A673 (cell line): ENCODE data around the gene ARFGEF2. TPM values are rescaled to one million over a fixed set of nuclear protein-coding genes. Genes with fewer than 3 reads are reported as not detected.
A peak's percentile ranks its signal among the peaks of the same experiment; 100 is the strongest.

Experiments
- BruUV-seq: library from RNA; stranded (reverse); fragments of 400-500 nt; replicated peaks from 2 replicates; lab custom pipeline; 2021; lab: Mats Ljungman, UMichigan
- CTCF ChIA-PET: fragments of 300-600 bp; sonication (Branson Sonifier 250); formaldehyde crosslinking; loops from one replicate; lab custom pipeline; 2022; ENCODE audit warnings: antibody characterized with exemption; lab: Charles Lee
- POLR2A ChIA-PET: fragments of 300-600 bp; sonication (Branson Sonifier 250); formaldehyde crosslinking; loops from one replicate; lab custom pipeline; 2022; ENCODE audit warnings: antibody characterized with exemption; ENCODE audit not compliant: low non-redundant PET; lab: Charles Lee
- DNase-seq: peaks from one replicate; pipeline ENCODE4 v3.0.0-alpha.2; 2015; ENCODE audit warnings: low spot score
- H3K27ac ChIP-seq: fragments of 200-600 bp; sonication (generic); 2 replicates; pipeline ENCODE4 v1.5.1; 2016; ENCODE audit warnings: mixed run types, low read depth, mild to moderate bottlenecking, mixed read lengths, antibody characterized with exemption, low read length; ENCODE audit not compliant: poor library complexity, severe bottlenecking
- H3K27me3 ChIP-seq: fragments of 200-600 bp; sonication (generic); replicated peaks from 2 replicates; pipeline ENCODE4 v1.6.1; 2017; ENCODE audit warnings: mixed run types, low read depth, mild to moderate bottlenecking, mixed read lengths, antibody characterized with exemption, low read length; ENCODE audit not compliant: insufficient read depth, poor library complexity
- H3K36me3 ChIP-seq: fragments of 200-600 bp; sonication (generic); 2 replicates; pipeline ENCODE4 v1.6.1; 2016; ENCODE audit warnings: mixed run types, mild to moderate bottlenecking, mixed read lengths, antibody characterized with exemption, low read length; ENCODE audit not compliant: insufficient read depth, poor library complexity, severe bottlenecking
- H3K4me1 ChIP-seq: fragments of 200-600 bp; sonication (generic); 2 replicates; pipeline ENCODE4 v1.6.1; 2017; ENCODE audit warnings: mixed run types, mild to moderate bottlenecking, mixed read lengths, antibody characterized with exemption, low read length; ENCODE audit not compliant: insufficient read depth, poor library complexity, severe bottlenecking
- H3K4me3 ChIP-seq: fragments of 200-600 bp; sonication (generic); 2 replicates; pipeline ENCODE4 v1.5.1; 2016; ENCODE audit warnings: low read depth, mixed run types, mild to moderate bottlenecking, mixed read lengths, low read length; ENCODE audit not compliant: poor library complexity, severe bottlenecking
- H3K9me3 ChIP-seq: fragments of 200-600 bp; sonication (generic); 2 replicates; pipeline ENCODE4 v1.6.1; 2016; ENCODE audit warnings: mixed run types, low read depth, mild to moderate bottlenecking, mixed read lengths, antibody characterized with exemption, low read length; ENCODE audit not compliant: poor library complexity, severe bottlenecking
- CTCF ChIP-seq: fragments of 300-800, 200-600 bp; sonication (generic); conservative IDR thresholded peaks from 2 replicates; pipeline ENCODE4 v1.5.1; 2017; ENCODE audit warnings: low read depth, mild to moderate bottlenecking, antibody characterized with exemption, low read length, moderate library complexity, mixed read lengths
- EZH2 ChIP-seq: fragments of 200-600 bp; sonication (generic); IDR thresholded peaks from 2 replicates; pipeline ENCODE4 v1.6.1; 2017; ENCODE audit warnings: borderline replicate concordance, low read depth, mild to moderate bottlenecking, mixed read lengths, antibody characterized with exemption, low read length; ENCODE audit not compliant: poor library complexity, severe bottlenecking
- intact Hi-C: fragments of 100-400 bp; cut with micrococcal nuclease; formaldehyde crosslinking; loops from one replicate; pipeline ENCODE4 v1.10.0; 2022; ENCODE audit not compliant: unreplicated experiment
- total RNA-seq: library from RNA; stranded (reverse); gene quantifications from 2 replicates; pipeline ENCODE4 v1.2.3, GENCODE V29; 2021

Gene ARFGEF2
- total RNA-seq, 1 experiment from 2014 or later: 26.1 TPM

DNA sequence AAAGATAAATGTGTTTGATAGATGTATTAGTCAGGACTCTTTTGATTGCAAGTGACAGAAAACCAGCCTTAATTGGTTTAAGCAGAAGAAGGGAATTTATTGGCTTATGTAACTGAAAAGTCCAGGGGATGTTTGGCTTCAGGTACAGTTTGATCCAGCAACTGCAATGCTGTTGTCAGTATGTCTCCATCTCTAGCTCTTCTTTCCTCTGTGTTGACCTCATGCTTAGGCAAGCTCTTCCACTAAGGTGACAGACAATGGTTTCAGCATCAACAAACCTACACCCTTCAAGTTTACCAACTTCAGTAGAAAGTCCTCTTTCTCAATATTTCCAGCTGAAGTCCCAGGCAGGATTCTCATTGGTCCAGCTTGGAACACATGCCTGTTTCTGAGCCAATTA lies 28.1 kb upstream of the ARFGEF2 start:
- BruUV-seq: TSS peak; percentile 74
- Histone ChIP-seq H3K36me3 (no peaks in the 10 kb centered on the region), H3K27me3 (no peaks in the 10 kb centered on the region), H3K4me3 (no peak overlapping the region), H3K9me3 (peaks cover 11% of the 10 kb centered on the region), H3K4me1 (peaks cover 59% of the 10 kb centered on the region), H3K27ac (peak overlapping the region; percentile 97)
- CTCF ChIA-PET: interaction anchor here (0.9 kb wide), 1 partner anchor 11 kb away, joined by 5 read pairs; no protein-coding TSS in a partner anchor
- intact Hi-C loops: loop anchor here (2.0 kb wide), 1 partner anchor 65 kb away; no protein-coding TSS in a partner anchor
- TF ChIP-seq EZH2 (no peak), CTCF (no peak)
- POLR2A ChIA-PET: no interaction called here
- DNase-seq: no peak

GRCh38 chr20:48897305-48898010 lies 24.1 kb upstream of the ARFGEF2 start:
- TF ChIP-seq CTCF: no peak
- TF ChIP-seq EZH2: no peak
- Histone ChIP-seq H3K4me1 (peaks cover 22% of the 10 kb centered on the region), H3K27ac (peak overlapping the region; percentile 76), H3K36me3 (no peaks in the 10 kb centered on the region), H3K9me3 (peaks cover 11% of the 10 kb centered on the region), H3K27me3 (no peaks in the 10 kb centered on the region), H3K4me3 (no peak overlapping the region)
- CTCF ChIA-PET: interaction anchor here (0.6 kb wide), 1 partner anchor 240 kb away, joined by 3 read pairs; no protein-coding TSS in a partner anchor
- peak; percentile 86 for DNase-seq
- BruUV-seq: TSS peak; percentile 82
- intact Hi-C loops: no loop called here
- POLR2A ChIA-PET: no interaction called here

- intact Hi-C loops: no loop called here
- no TSS peak for BruUV-seq
- peak overlapping the region; percentile 76 for H3K27ac ChIP-seq
These were observed 23.3 kb upstream of the ARFGEF2 start for GRCh38 chr20:48898210-48898609.

More at GRCh38 chr20:48898210-48898609, 23.3 kb upstream of the ARFGEF2 start:
- H3K9me3 ChIP-seq: peaks cover 11% of the 10 kb centered on the region
- H3K4me1 ChIP-seq: peaks cover 17% of the 10 kb centered on the region
- no peak overlapping the region for H3K4me3 ChIP-seq
- no peak for DNase-seq
- no peaks in the 10 kb centered on the region for H3K36me3 ChIP-seq
- ChIA-PET POLR2A (no interaction called here), CTCF (no interaction called here)
- TF ChIP-seq EZH2: no peak
- TF ChIP-seq CTCF: no peak
- no peaks in the 10 kb centered on the region for H3K27me3 ChIP-seq
